ENCODE results near the gene MYH14. TPM values are rescaled to one million over a fixed set of nuclear protein-coding genes. Genes with fewer than 3 reads are reported as not detected.

Gene MYH14
- total RNA-seq, 1 donor from 2014 or later, result 146 TPM

GRCh38 chr19:50174100-50174793, 29.2 kb upstream of the MYH14 start:
- Histone ChIP-seq H3K27me3 (peaks cover 5% of the 10 kb centered on the region), H3K9me3 (no peaks in the 10 kb centered on the region), H3K27ac (no peak overlapping the region), H3K36me3 (no peaks in the 10 kb centered on the region), H3K4me1 (no peaks in the 10 kb centered on the region), H3K4me3 (no peak overlapping the region)
- ATAC-seq, result no peak
- intact Hi-C loops (cut with DNase I), result no loop called here
- DNase-seq, result no peak
- no peak for TF ChIP-seq CTCF (IDR thresholded peaks at IDR 0.05)

- no peak for DNase-seq
- intact Hi-C loops (cut with DNase I), result no loop called here
- Histone ChIP-seq H3K9me3 (no peaks in the 10 kb centered on the region), H3K4me3 (no peak overlapping the region), H3K36me3 (no peaks in the 10 kb centered on the region), H3K27me3 (peaks cover 5% of the 10 kb centered on the region), H3K4me1 (no peaks in the 10 kb centered on the region), H3K27ac (no peak overlapping the region)
- no peak for TF ChIP-seq CTCF (IDR thresholded peaks at IDR 0.05)
- no peak for ATAC-seq
Measured at GRCh38 chr19:50175924-50176323, 27.5 kb upstream of the MYH14 start.

- no peak for ATAC-seq
- Histone ChIP-seq H3K4me1 (no peaks in the 10 kb centered on the region), H3K36me3 (no peaks in the 10 kb centered on the region), H3K27ac (no peak overlapping the region), H3K4me3 (no peak overlapping the region), H3K27me3 (peaks cover 5% of the 10 kb centered on the region), H3K9me3 (no peaks in the 10 kb centered on the region)
- TF ChIP-seq CTCF (IDR thresholded peaks at IDR 0.05), result no peak
- no peak for DNase-seq
- intact Hi-C loops (cut with DNase I), result no loop called here
Measured at GRCh38 chr19:50176775-50177174, 26.6 kb upstream of the MYH14 start.

- intact Hi-C loops (cut with DNase I), result no loop called here
- ATAC-seq (no peak), DNase-seq (no peak)
- Histone ChIP-seq H3K4me1 (no peaks in the 10 kb centered on the region), H3K27ac (no peak overlapping the region), H3K27me3 (peaks cover 5% of the 10 kb centered on the region), H3K4me3 (no peak overlapping the region), H3K36me3 (no peaks in the 10 kb centered on the region), H3K9me3 (no peaks in the 10 kb centered on the region)
- no peak for TF ChIP-seq CTCF (IDR thresholded peaks at IDR 0.05)
Measured at GRCh38 chr19:50178320-50178719, 25.1 kb upstream of the MYH14 start.

GRCh38 chr19:50178859-50179537, 24.4 kb upstream of the MYH14 start:
- ATAC-seq (no peak), DNase-seq (no peak)
- intact Hi-C loops (cut with DNase I), result no loop called here
- no peaks in the 10 kb centered on the region for H3K36me3 ChIP-seq
- H3K4me3 ChIP-seq, result no peak overlapping the region
- no peak for TF ChIP-seq CTCF (IDR thresholded peaks at IDR 0.05)
- no peaks in the 10 kb centered on the region for H3K4me1 ChIP-seq
- H3K9me3 ChIP-seq, result no peaks in the 10 kb centered on the region
- peaks cover 5% of the 10 kb centered on the region for H3K27me3 ChIP-seq
- H3K27ac ChIP-seq, result no peak overlapping the region

All from upper lobe of right lung (tissue), 1 donor.